Keratinocyte (primary cell): ENCODE measurements around the gene SARNP. TPM values are rescaled to one million over a fixed set of nuclear protein-coding genes. Genes with fewer than 3 reads are reported as not detected.

Experiments used
- DNase-seq: peaks from one replicate; pipeline ENCODE4 v3.0.0-alpha.2; 2011; ENCODE audit warnings: low read depth, missing footprints, low spot score
- FAIRE-seq: peaks from 2 replicates; lab custom pipeline; 2011; peaks lifted over from hg19 to GRCh38; lab: Jason Lieb, UNC
- H2AFZ ChIP-seq: 2 replicates; pipeline ENCODE4 v1.6.0; 2012; ENCODE audit warnings: low read length, control low read depth, inconsistent platforms; ENCODE audit not compliant: control insufficient read depth
- H3K27ac ChIP-seq: 2 replicates; pipeline ENCODE4 v1.5.1; 2011; ENCODE audit warnings: low read length; ENCODE audit not compliant: control insufficient read depth, insufficient read depth
- H3K27me3 ChIP-seq: 3 replicates; pipeline ENCODE4 v1.6.0; 2011; ENCODE audit warnings: low read length; ENCODE audit not compliant: control insufficient read depth, insufficient read depth; ENCODE audit errors: extremely low read depth
- H3K36me3 ChIP-seq, 2 experiments: 2 replicates in 1 of 2; 3 replicates in 1 of 2; pipeline ENCODE4 v1.5.1; 2011; ENCODE audit warnings: low read length in 2 of 2, mild to moderate bottlenecking in 1 of 2; ENCODE audit not compliant: control insufficient read depth in 2 of 2, insufficient read depth in 2 of 2; ENCODE audit errors: extremely low read depth in 1 of 2
- H3K4me1 ChIP-seq: 3 replicates; pipeline ENCODE4 v1.5.1; 2011; ENCODE audit warnings: low read length; ENCODE audit not compliant: control insufficient read depth, insufficient read depth; ENCODE audit errors: extremely low read depth
- H3K4me2 ChIP-seq: 3 replicates; pipeline ENCODE4 v1.6.0; 2011; ENCODE audit warnings: low read depth, low read length; ENCODE audit not compliant: control insufficient read depth, insufficient read depth; ENCODE audit errors: extremely low read depth
- H3K4me3 ChIP-seq, 3 experiments: fragments of 200-600 bp in 1 of 3; sonication (generic) in 1 of 3; 2 replicates in 2 of 3; 3 replicates in 1 of 3; pipeline ENCODE4 v1.5.1; 2011 to 2016; ENCODE audit warnings: low read length in 3 of 3, mild to moderate bottlenecking in 3 of 3, control low read depth in 2 of 3, inconsistent platforms in 1 of 3, low read depth in 1 of 3, mixed read lengths in 1 of 3, mixed run types in 1 of 3, moderate library complexity in 1 of 3; ENCODE audit not compliant: control insufficient read depth in 2 of 3, insufficient read depth in 2 of 3; ENCODE audit errors: extremely low read depth in 1 of 3
- H3K79me2 ChIP-seq: 2 replicates; pipeline ENCODE4 v1.6.0; 2012; ENCODE audit warnings: low read length; ENCODE audit not compliant: control insufficient read depth, insufficient read depth
- H3K9ac ChIP-seq: 3 replicates; pipeline ENCODE4 v1.6.0; 2011; ENCODE audit warnings: low read length; ENCODE audit not compliant: control insufficient read depth, insufficient read depth; ENCODE audit errors: extremely low read depth
- H3K9me1 ChIP-seq: 3 replicates; pipeline ENCODE4 v1.6.0; 2011; ENCODE audit warnings: low read length; ENCODE audit not compliant: control insufficient read depth, insufficient read depth; ENCODE audit errors: extremely low read depth
- H3K9me3 ChIP-seq: 2 replicates; pipeline ENCODE4 v1.5.1; 2012; ENCODE audit warnings: low read depth, low read length; ENCODE audit not compliant: control insufficient read depth
- H4K20me1 ChIP-seq: 3 replicates; pipeline ENCODE4 v1.6.0; 2011; ENCODE audit warnings: low read length; ENCODE audit not compliant: control insufficient read depth, insufficient read depth; ENCODE audit errors: extremely low read depth
- CTCF ChIP-seq, 3 experiments: IDR thresholded peaks in 1 of 3; conservative IDR thresholded peaks in 1 of 3; optimal IDR thresholded peaks in 1 of 3; 2 replicates in 2 of 3; 3 replicates in 1 of 3; pipeline versions ENCODE3 to v1.5.1; 2011; ENCODE audit warnings: low read length in 3 of 3, mild to moderate bottlenecking in 3 of 3, moderate library complexity in 2 of 3, control low read depth in 1 of 3, inconsistent platforms in 1 of 3; ENCODE audit not compliant: insufficient read depth in 2 of 3; ENCODE audit errors: extremely low read depth in 1 of 3
- EZH2 ChIP-seq: IDR thresholded peaks from one replicate; pipeline ENCODE4 v1.6.1; 2012; ENCODE audit warnings: inconsistent platforms, mild to moderate bottlenecking, low read length, moderate library complexity
- dilution Hi-C: fragments of 300-500 bp; cut with MboI; formaldehyde crosslinking; loops from one replicate; pipeline ENCODE4 v1.7.0; 2020; ENCODE audit warnings: low sequenced_read_pairs; ENCODE audit not compliant: extremely low pct_ligation_motif_present
- polyA plus RNA-seq, 5 experiments: library from polyadenylated mRNA; depleted of rRNA in 3 of 5; stranded (reverse) in 3 of 5; stranded (forward) in 1 of 5; unstranded in 1 of 5; fragments of >200 nt; gene quantifications; 1 replicate in 1 of 5; 2 replicates in 3 of 5; 3 replicates in 1 of 5; pipeline versions ENCODE4 v1.2.1 to v1.2.3, GENCODE V29; 2011 to 2012; ENCODE audit warnings: missing spikeins in 2 of 5, low read depth in 1 of 5, low replicate concordance in 1 of 5

Gene SARNP
- polyA plus RNA-seq, 1 donor (not counting 4 experiments of a cell fraction or from before 2014, with no cell fraction given) = 168 TPM

GRCh38 chr12:55737581-55738122 is 79.9 kb downstream of the SARNP start:
- H3K27me3 ChIP-seq = no peaks in the 10 kb centered on the region
- H3K4me2 ChIP-seq = peak overlapping the region; percentile 81
- no peak overlapping the region for H3K27ac ChIP-seq
- TF ChIP-seq CTCF (optimal IDR thresholded peaks at IDR 0.05 in 1 of 3, IDR thresholded peaks at IDR 0.05 in 1 of 3, conservative IDR thresholded peaks at IDR 0.05 in 1 of 3; ENCODE audit: extremely low read depth in 1 of 3, insufficient read depth in 2 of 3, low read length in 3 of 3) = no peak
- H3K9me1 ChIP-seq = no peaks in the 10 kb centered on the region
- no peaks in the 10 kb centered on the region for H4K20me1 ChIP-seq
- H3K36me3 ChIP-seq = no peaks in the 10 kb centered on the region
- peaks cover 9% of the 10 kb centered on the region for H3K4me1 ChIP-seq
- FAIRE-seq (no peak), DNase-seq (no peak)
- no peaks in the 10 kb centered on the region for H3K79me2 ChIP-seq
- H3K9ac ChIP-seq = no peak overlapping the region
- peak overlapping the region; percentile 57 for H2AFZ ChIP-seq
- dilution Hi-C loops = no loop called here
- no peak overlapping the region for H3K4me3 ChIP-seq
- no peaks in the 10 kb centered on the region for H3K9me3 ChIP-seq

- no peaks in the 10 kb centered on the region for H3K79me2 ChIP-seq
- H3K9me1 ChIP-seq = no peaks in the 10 kb centered on the region
- TF ChIP-seq CTCF (optimal IDR thresholded peaks at IDR 0.05 in 1 of 3, IDR thresholded peaks at IDR 0.05 in 1 of 3, conservative IDR thresholded peaks at IDR 0.05 in 1 of 3; ENCODE audit: extremely low read depth in 1 of 3, insufficient read depth in 2 of 3, low read length in 3 of 3) = peak; percentile 81 to 96 (median 82)
- TF ChIP-seq EZH2 = no peak
- no peak overlapping the region for H3K4me3 ChIP-seq
- H2AFZ ChIP-seq = no peak overlapping the region
- dilution Hi-C loops = no loop called here
- H3K9ac ChIP-seq = no peak overlapping the region
- peaks cover 6% of the 10 kb centered on the region for H3K4me1 ChIP-seq
- H3K9me3 ChIP-seq = no peaks in the 10 kb centered on the region
- H3K4me2 ChIP-seq = no peak overlapping the region
- H3K27me3 ChIP-seq = no peaks in the 10 kb centered on the region
- H3K27ac ChIP-seq = no peak overlapping the region
- FAIRE-seq = no peak
- no peaks in the 10 kb centered on the region for H4K20me1 ChIP-seq
- no peaks in the 10 kb centered on the region for H3K36me3 ChIP-seq
- peak; percentile 71 for DNase-seq
Observed at GRCh38 chr12:55736780-55737580, 80.5 kb downstream of the SARNP start.
